Esophagus (tissue), 2 donors: ENCODE data around the gene PFN4. TPM values are rescaled to one million over a fixed set of nuclear protein-coding genes. Genes with fewer than 3 reads are reported as not detected.
"Not testable (repeated sequence)": the region's sequence is repeated elsewhere in the genome, so short reads cannot be mapped to it uniquely, and the experiment has no call there.

Experiments
- H3K27ac ChIP-seq, 2 donors: one replicate each; pipeline ENCODE4 v1.5.1; 2013; ENCODE audit warnings: low read depth in 2 of 2, mild to moderate bottlenecking in 2 of 2, inconsistent platforms in 1 of 2, low read length in 1 of 2, moderate library complexity in 1 of 2
- H3K27me3 ChIP-seq, 2 donors: one replicate each; pipeline ENCODE4 v1.6.1; 2013; ENCODE audit warnings: low read length in 2 of 2, control low read depth in 1 of 2, mild to moderate bottlenecking in 1 of 2; ENCODE audit not compliant: insufficient read depth in 2 of 2, control insufficient read depth in 1 of 2
- H3K36me3 ChIP-seq, 2 donors: one replicate each; pipeline ENCODE4 v1.6.1; 2013; ENCODE audit warnings: low read length in 1 of 2; ENCODE audit not compliant: control insufficient read depth in 2 of 2, insufficient read depth in 2 of 2
- H3K4me1 ChIP-seq, 2 donors: one replicate each; pipeline ENCODE4 v1.6.1; 2013; ENCODE audit warnings: low read length in 1 of 2; ENCODE audit not compliant: control insufficient read depth in 2 of 2, insufficient read depth in 2 of 2
- H3K4me3 ChIP-seq, 2 donors: one replicate each; pipeline ENCODE4 v1.5.1; 2013; ENCODE audit warnings: low read length in 2 of 2, mild to moderate bottlenecking in 2 of 2, low read depth in 1 of 2, moderate library complexity in 1 of 2
- H3K9me3 ChIP-seq, 2 donors: one replicate each; pipeline ENCODE4 v1.6.1; 2013; ENCODE audit warnings: mild to moderate bottlenecking in 2 of 2, low read depth in 1 of 2, low read length in 1 of 2, moderate library complexity in 1 of 2; ENCODE audit not compliant: control insufficient read depth in 2 of 2, insufficient read depth in 1 of 2
- WGBS, 2 donors: extraction: QIAGEN DNeasy Blood & Tissue Kit; methylation state at CpG; one replicate each; pipeline ENCODE4 v1.1.7; 2013; 5-methylcytosine and 5-hydroxymethylcytosine counted together
- polyA plus RNA-seq, 2 donors: library from polyadenylated mRNA; stranded (reverse); fragments of 200-250 nt; gene quantifications; one replicate each; pipeline ENCODE4 v1.2.3, GENCODE V29; 2013
- donor health status: healthy with polysubstance abuse.
- donor health status: Bipolar disorder and iron deficiency.

The PFN4 gene
- polyA plus RNA-seq, 2 donors, result 0.39 to 0.55 TPM

- Histone ChIP-seq H3K9me3 (no peaks in the 10 kb centered on the region), H3K4me1 (peaks cover 0 to 3% of the 10 kb centered on the region in 2 donors), H3K27ac (no peak overlapping the region), H3K36me3 (no peaks in the 10 kb centered on the region), H3K27me3 (no peaks in the 10 kb centered on the region), H3K4me3 (no peak overlapping the region)
- 63 to 70% methylated on average over 5 of the region's 5 CpGs for WGBS, 2 donors
Measured at GRCh38 chr2:24121066-24121465, 2.1 kb downstream of the PFN4 start.

GRCh38 chr2:24117902-24118301 lies 5.2 kb downstream of the PFN4 start:
- Histone ChIP-seq H3K36me3 (no peaks in the 10 kb centered on the region), H3K4me3 (no peak overlapping the region), H3K9me3 (no peaks in the 10 kb centered on the region), H3K27me3 (no peaks in the 10 kb centered on the region), H3K27ac (no peak overlapping the region), H3K4me1 (no peaks in the 10 kb centered on the region)
- WGBS, 2 donors, result 70 to 82% methylated on average over 1 of the region's 1 CpG

- Histone ChIP-seq H3K27me3 (no peaks in the 10 kb centered on the region), H3K9me3 (no peaks in the 10 kb centered on the region), H3K36me3 (no peaks in the 10 kb centered on the region), H3K4me3 (no peak overlapping the region), H3K27ac (no peak overlapping the region), H3K4me1 (no peaks in the 10 kb centered on the region)
- WGBS, 2 donors, result 46 to 47% methylated on average over 2 of the region's 2 CpGs
Measured at GRCh38 chr2:24115057-24115456, 8.1 kb downstream of the PFN4 start.

GRCh38 chr2:24111407-24111901 lies 11.7 kb downstream of the PFN4 start:
- WGBS, 2 donors, result 63 to 69% methylated on average over 2 of the region's 2 CpGs
- no peak overlapping the region for H3K4me3 ChIP-seq
- H3K27ac ChIP-seq, result peak overlapping the region in 1 of 2 donors; percentile 45

GRCh38 chr2:24110660-24111303 lies 12.4 kb downstream of the PFN4 start:
- H3K4me1 ChIP-seq, result no peaks in the 10 kb centered on the region
- peak overlapping the region in 1 of 2 donors; percentile 61 for H3K27ac ChIP-seq
- H3K27me3 ChIP-seq, result no peaks in the 10 kb centered on the region
- no peak overlapping the region for H3K4me3 ChIP-seq
- no peaks in the 10 kb centered on the region for H3K9me3 ChIP-seq
- no peaks in the 10 kb centered on the region for H3K36me3 ChIP-seq
- WGBS, 2 donors, result 80 to 89% methylated on average over 7 of the region's 7 CpGs

More at GRCh38 chr2:24111407-24111901, 11.7 kb downstream of the PFN4 start:
- Histone ChIP-seq H3K4me1 (no peaks in the 10 kb centered on the region), H3K9me3 (no peaks in the 10 kb centered on the region), H3K27me3 (no peaks in the 10 kb centered on the region), H3K36me3 (no peaks in the 10 kb centered on the region)

GRCh38 chr2:24109431-24109830 lies 13.7 kb downstream of the PFN4 start:
- not testable (repeated sequence) for H3K9me3 ChIP-seq, H3K4me3 ChIP-seq, H3K36me3 ChIP-seq, H3K4me1 ChIP-seq, H3K27ac ChIP-seq, H3K27me3 ChIP-seq
- whole genome bisulfite sequencing, 2 donors, result 100% methylated on average over 1 of the region's 1 CpG

- 40 to 97% methylated on average over 1 of the region's 1 CpG for WGBS, 2 donors
- Histone ChIP-seq H3K4me3 (no peak overlapping the region), H3K4me1 (peaks cover 0 to 3% of the 10 kb centered on the region in 2 donors), H3K36me3 (peaks cover 0 to 10% of the 10 kb centered on the region in 2 donors), H3K27ac (no peak overlapping the region), H3K27me3 (no peaks in the 10 kb centered on the region), H3K9me3 (no peaks in the 10 kb centered on the region)
Measured at GRCh38 chr2:24107336-24107735, 15.8 kb downstream of the PFN4 start.

GRCh38 chr2:24106786-24107185 lies 16.3 kb downstream of the PFN4 start:
- no peaks in the 10 kb centered on the region for H3K27me3 ChIP-seq
- no peaks in the 10 kb centered on the region for H3K9me3 ChIP-seq
- peaks cover 0 to 10% of the 10 kb centered on the region in 2 donors for H3K36me3 ChIP-seq
- H3K4me1 ChIP-seq, result peaks cover 0 to 3% of the 10 kb centered on the region in 2 donors
- no peak overlapping the region for H3K27ac ChIP-seq
- no peak overlapping the region for H3K4me3 ChIP-seq

GRCh38 chr2:24105816-24106215 lies 17.3 kb downstream of the PFN4 start:
- Histone ChIP-seq H3K9me3 (no peaks in the 10 kb centered on the region), H3K36me3 (peaks cover 0 to 10% of the 10 kb centered on the region in 2 donors), H3K27ac (no peak overlapping the region), H3K27me3 (no peaks in the 10 kb centered on the region), H3K4me1 (peaks cover 0 to 3% of the 10 kb centered on the region in 2 donors), H3K4me3 (no peak overlapping the region)
- 25 to 46% methylated on average over 2 of the region's 2 CpGs for WGBS, 2 donors

GRCh38 chr2:24104906-24105305 lies 18.2 kb downstream of the PFN4 start:
- Histone ChIP-seq H3K4me3 (no peak overlapping the region), H3K9me3 (no peaks in the 10 kb centered on the region), H3K36me3 (peaks cover 0 to 10% of the 10 kb centered on the region in 2 donors), H3K4me1 (peaks cover 0 to 3% of the 10 kb centered on the region in 2 donors), H3K27ac (peak overlapping the region in 1 of 2 donors; percentile 34), H3K27me3 (no peaks in the 10 kb centered on the region)
- WGBS, 2 donors, result 51 to 75% methylated on average over 4 of the region's 4 CpGs
